Retinal pigment epithelial cell (primary cell): ENCODE data around the gene NOC3L.

Experiments used
- DNase-seq: peaks from one replicate; pipeline ENCODE4 v3.0.0-alpha.2; 2010; ENCODE audit warnings: low read depth
- H3K4me3 ChIP-seq: 2 replicates; pipeline ENCODE4 v1.5.1; 2011; ENCODE audit warnings: mild to moderate bottlenecking, low read length, control low read depth, moderate library complexity
- TF ChIP-seq, protein P1 (sequence below): conservative IDR thresholded peaks from 2 replicates; pipeline ENCODE4 v1.5.1; 2011; ENCODE audit warnings: low read depth, low read length, control low read depth, inconsistent platforms

NOC3L gene

GRCh38 chr10:94303929-94304328 lies 58.8 kb downstream of the NOC3L start:
- no peak overlapping the region for H3K4me3 ChIP-seq
- TF ChIP-seq, protein P1, sequence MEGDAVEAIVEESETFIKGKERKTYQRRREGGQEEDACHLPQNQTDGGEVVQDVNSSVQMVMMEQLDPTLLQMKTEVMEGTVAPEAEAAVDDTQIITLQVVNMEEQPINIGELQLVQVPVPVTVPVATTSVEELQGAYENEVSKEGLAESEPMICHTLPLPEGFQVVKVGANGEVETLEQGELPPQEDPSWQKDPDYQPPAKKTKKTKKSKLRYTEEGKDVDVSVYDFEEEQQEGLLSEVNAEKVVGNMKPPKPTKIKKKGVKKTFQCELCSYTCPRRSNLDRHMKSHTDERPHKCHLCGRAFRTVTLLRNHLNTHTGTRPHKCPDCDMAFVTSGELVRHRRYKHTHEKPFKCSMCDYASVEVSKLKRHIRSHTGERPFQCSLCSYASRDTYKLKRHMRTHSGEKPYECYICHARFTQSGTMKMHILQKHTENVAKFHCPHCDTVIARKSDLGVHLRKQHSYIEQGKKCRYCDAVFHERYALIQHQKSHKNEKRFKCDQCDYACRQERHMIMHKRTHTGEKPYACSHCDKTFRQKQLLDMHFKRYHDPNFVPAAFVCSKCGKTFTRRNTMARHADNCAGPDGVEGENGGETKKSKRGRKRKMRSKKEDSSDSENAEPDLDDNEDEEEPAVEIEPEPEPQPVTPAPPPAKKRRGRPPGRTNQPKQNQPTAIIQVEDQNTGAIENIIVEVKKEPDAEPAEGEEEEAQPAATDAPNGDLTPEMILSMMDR, result no peak
- DNase-seq, result no peak

DNA sequence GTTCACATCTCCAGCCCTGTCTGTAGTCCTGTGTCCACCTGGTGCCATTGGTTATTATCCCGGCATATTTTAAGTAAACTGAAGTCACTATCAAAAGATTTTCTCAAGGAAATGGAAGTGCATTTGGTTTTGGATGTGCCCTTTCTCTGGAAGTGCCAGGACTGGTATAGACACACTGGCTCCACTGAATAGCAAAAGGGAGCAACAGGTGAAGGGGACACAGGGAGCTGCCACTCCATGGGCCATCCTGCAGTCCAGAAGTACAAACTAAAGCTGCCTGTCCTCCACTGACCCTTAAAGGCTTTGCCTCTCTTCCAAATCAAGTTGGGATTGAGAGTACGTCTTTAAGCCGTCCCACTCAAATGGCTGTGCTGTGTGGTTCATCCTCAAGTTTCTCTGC lies 62.7 kb downstream of the NOC3L start:
- TF ChIP-seq, protein P1, result no peak
- no peak overlapping the region for H3K4me3 ChIP-seq
- no peak for DNase-seq

- H3K4me3 ChIP-seq, result no peak overlapping the region
- TF ChIP-seq, protein P1, result no peak
- peak; percentile 82 for DNase-seq
These were observed 63.3 kb downstream of the NOC3L start for GRCh38 chr10:94299417-94299816.

DNA sequence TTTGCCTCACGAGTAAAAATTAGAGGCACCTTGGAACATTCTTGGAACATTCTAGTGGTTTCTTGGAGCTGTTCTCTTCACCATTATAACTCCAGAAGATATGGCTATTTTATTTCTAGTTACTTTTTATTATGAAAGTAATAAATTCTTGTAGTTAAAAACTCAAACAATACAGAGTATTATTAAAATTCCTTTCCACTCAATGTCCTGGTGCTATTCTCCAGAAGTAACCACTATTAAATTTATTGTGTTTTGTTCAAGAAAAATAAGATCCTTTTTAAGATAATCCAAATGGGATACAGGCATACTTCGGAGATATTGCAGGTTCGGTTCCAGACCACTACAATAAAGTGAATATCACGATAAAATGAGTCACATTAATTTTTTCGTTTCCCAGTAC lies 68.6 kb downstream of the NOC3L start:
- no peak overlapping the region for H3K4me3 ChIP-seq
- TF ChIP-seq, protein P1, result no peak
- no peak for DNase-seq

GRCh38 chr10:94293354-94293753 lies 69.4 kb downstream of the NOC3L start:
- H3K4me3 ChIP-seq, result no peak overlapping the region
- DNase-seq, result no peak
- TF ChIP-seq, protein P1, result no peak

DNA sequence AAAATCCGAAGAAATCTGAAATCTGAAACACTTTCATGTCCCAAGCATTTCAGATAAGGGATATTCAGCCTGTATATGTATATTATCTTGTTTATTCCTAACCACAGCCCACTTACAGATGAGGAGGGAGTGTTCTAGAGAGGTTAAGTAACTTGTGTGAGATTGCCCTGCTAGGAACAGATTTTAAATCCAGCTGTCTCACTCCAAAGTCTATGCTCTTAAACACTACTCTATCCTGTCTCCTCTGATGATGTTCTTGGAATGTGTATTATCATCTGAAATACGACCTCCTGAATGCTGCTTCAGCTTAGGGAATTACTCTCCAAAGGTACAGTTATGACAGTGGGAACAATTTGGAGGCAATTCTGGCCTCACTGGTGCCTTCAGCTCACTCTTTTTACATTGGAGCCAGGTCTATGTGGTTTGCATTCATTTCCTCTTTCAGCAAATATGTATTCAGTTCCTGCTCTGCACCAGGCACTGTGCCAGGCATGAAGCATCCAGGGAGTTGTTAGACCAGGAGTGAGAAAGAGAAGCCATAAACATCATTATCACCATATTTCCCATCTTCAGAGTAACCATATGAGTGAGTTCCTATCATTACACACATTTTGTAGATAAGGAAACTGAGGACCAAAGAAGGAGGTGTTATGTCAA lies 70.2 kb downstream of the NOC3L start:
- no peak overlapping the region for H3K4me3 ChIP-seq
- no peak for DNase-seq
- TF ChIP-seq, protein P1, result no peak

- TF ChIP-seq, protein P1, result no peak
- H3K4me3 ChIP-seq, result no peak overlapping the region
These were observed 74.2 kb downstream of the NOC3L start for GRCh38 chr10:94288361-94289101.

More at GRCh38 chr10:94288361-94289101, 74.2 kb downstream of the NOC3L start:
- no peak for DNase-seq
